ENCODE results near the gene LYST.
"Not testable (repeated sequence)": the region's sequence is repeated elsewhere in the genome, so short reads cannot be mapped to it uniquely, and the experiment has no call there.

The LYST gene, protein sequence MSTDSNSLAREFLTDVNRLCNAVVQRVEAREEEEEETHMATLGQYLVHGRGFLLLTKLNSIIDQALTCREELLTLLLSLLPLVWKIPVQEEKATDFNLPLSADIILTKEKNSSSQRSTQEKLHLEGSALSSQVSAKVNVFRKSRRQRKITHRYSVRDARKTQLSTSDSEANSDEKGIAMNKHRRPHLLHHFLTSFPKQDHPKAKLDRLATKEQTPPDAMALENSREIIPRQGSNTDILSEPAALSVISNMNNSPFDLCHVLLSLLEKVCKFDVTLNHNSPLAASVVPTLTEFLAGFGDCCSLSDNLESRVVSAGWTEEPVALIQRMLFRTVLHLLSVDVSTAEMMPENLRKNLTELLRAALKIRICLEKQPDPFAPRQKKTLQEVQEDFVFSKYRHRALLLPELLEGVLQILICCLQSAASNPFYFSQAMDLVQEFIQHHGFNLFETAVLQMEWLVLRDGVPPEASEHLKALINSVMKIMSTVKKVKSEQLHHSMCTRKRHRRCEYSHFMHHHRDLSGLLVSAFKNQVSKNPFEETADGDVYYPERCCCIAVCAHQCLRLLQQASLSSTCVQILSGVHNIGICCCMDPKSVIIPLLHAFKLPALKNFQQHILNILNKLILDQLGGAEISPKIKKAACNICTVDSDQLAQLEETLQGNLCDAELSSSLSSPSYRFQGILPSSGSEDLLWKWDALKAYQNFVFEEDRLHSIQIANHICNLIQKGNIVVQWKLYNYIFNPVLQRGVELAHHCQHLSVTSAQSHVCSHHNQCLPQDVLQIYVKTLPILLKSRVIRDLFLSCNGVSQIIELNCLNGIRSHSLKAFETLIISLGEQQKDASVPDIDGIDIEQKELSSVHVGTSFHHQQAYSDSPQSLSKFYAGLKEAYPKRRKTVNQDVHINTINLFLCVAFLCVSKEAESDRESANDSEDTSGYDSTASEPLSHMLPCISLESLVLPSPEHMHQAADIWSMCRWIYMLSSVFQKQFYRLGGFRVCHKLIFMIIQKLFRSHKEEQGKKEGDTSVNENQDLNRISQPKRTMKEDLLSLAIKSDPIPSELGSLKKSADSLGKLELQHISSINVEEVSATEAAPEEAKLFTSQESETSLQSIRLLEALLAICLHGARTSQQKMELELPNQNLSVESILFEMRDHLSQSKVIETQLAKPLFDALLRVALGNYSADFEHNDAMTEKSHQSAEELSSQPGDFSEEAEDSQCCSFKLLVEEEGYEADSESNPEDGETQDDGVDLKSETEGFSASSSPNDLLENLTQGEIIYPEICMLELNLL (N-terminal part only)

DNA sequence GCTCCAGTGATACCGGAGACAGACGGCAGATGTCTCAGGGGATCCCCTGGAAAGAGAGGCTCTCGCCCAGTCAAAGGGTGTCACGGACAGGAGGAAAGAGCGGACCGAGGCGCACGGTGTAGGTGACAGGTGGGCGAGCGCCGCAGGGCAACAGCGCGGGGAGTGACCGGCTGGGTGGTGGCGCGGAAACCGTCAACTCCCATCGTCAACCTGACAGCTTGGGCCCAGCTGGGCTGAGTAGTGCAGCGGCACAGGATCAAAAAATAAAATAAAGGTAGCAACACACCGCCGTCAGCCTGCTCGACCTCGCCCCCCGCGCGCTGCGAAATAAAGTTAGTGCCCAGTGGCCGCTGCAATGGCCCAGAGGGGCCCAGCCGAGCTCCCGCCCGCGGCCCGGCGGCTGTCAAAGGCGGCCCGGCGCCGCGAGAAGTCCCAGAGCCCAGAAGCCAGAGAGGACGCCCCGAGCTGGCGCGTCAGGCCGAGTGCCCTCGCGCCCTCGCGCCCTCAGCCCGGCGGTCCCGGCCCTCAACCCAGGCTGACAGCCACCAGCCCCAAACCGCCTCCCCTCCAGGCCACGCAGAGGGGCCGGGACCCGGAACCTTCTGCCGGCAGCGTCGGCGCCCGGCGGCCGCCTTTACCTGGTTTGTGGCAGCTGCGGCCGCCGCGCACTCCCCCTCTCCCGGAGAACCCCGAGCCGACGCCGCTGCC lies at the start of gene LYST:
Gene LYST (minus strand): TSS at position 702 of the 708 bp plus-strand sequence. CDS start 36,489 bp downstream, outside the sequence.
- in situ Hi-C loops (cut with MboI; ENCODE audit: low pct_unique_long_range_greater_than_20kb, low sequenced_read_pairs, unreplicated experiment) = no loop called here
- DNase-seq (ENCODE audit: low spot score) = peak; percentile 58
- TF ChIP-seq, protein P1, sequence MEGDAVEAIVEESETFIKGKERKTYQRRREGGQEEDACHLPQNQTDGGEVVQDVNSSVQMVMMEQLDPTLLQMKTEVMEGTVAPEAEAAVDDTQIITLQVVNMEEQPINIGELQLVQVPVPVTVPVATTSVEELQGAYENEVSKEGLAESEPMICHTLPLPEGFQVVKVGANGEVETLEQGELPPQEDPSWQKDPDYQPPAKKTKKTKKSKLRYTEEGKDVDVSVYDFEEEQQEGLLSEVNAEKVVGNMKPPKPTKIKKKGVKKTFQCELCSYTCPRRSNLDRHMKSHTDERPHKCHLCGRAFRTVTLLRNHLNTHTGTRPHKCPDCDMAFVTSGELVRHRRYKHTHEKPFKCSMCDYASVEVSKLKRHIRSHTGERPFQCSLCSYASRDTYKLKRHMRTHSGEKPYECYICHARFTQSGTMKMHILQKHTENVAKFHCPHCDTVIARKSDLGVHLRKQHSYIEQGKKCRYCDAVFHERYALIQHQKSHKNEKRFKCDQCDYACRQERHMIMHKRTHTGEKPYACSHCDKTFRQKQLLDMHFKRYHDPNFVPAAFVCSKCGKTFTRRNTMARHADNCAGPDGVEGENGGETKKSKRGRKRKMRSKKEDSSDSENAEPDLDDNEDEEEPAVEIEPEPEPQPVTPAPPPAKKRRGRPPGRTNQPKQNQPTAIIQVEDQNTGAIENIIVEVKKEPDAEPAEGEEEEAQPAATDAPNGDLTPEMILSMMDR (IDR thresholded peaks at IDR 0.05; ENCODE audit: extremely low read depth, insufficient read depth, missing control alignments) = peak; percentile 51

DNA sequence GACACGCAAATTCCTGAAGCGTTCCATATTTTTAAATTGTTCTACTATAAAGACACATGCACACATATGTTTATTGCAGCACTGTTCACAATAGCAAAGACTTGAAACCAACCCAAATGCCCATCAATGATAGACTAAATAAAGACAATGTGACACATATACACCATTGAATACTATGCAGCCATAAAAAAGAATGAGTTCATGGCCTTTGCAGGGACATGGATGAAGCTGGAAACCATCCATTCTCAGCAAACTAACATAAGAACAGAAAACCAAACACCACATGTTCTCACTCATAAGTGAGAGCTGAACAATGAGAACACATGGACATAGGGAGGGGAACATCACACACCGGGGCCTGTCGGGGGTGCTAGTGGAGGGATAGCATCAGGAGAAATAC lies 48.8 kb upstream of the LYST start:
- DNase-seq (ENCODE audit: low spot score); in situ Hi-C loops (cut with MboI; ENCODE audit: low pct_unique_long_range_greater_than_20kb, low sequenced_read_pairs, unreplicated experiment): not testable (repeated sequence)

DNA sequence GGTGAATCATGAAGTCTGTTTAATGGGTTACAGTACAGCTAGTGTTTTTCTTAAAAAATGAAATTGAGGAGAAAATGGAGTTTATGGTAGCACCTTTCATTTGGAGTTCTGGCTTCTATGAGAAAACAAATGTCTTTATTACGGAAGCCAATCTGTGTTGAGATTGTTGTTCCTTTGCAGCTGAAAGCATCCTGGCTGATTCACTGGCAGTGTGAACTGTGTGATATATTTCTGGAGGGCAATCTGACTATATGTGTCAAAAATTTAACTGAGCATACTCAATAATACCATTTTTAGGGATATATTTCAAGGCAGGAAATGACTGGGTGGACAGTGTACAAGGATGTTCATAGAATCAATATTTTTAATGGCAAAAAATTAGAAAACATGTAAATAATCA lies 46.6 kb upstream of the LYST start:
- TF ChIP-seq, protein P1 (IDR thresholded peaks at IDR 0.05; ENCODE audit: extremely low read depth, insufficient read depth, missing control alignments) = no peak
- DNase-seq (ENCODE audit: low spot score) = no peak
- in situ Hi-C loops (cut with MboI; ENCODE audit: low pct_unique_long_range_greater_than_20kb, low sequenced_read_pairs, unreplicated experiment) = no loop called here

DNA sequence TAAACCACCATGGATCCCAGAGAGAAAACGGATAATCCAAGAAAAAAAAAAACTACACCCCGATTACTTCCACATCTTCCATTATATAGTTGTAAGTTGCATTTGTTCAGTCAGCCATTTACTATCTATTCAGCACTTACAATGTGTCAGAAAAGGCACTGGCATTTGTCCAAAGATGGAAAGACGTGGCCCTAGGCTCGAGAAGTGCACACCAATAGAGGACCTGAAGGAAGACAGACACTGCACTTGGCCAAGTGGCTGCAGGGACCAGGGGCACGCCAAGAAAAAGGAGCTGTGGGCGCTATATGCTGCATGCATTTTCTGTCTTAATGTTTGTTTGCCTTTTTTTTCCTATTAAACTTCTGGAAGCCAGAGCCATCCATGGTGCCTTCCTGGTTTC lies 45.2 kb upstream of the LYST start:
- DNase-seq (ENCODE audit: low spot score) = no peak
- TF ChIP-seq, protein P1 (IDR thresholded peaks at IDR 0.05; ENCODE audit: extremely low read depth, insufficient read depth, missing control alignments) = no peak
- in situ Hi-C loops (cut with MboI; ENCODE audit: low pct_unique_long_range_greater_than_20kb, low sequenced_read_pairs, unreplicated experiment) = no loop called here

DNA sequence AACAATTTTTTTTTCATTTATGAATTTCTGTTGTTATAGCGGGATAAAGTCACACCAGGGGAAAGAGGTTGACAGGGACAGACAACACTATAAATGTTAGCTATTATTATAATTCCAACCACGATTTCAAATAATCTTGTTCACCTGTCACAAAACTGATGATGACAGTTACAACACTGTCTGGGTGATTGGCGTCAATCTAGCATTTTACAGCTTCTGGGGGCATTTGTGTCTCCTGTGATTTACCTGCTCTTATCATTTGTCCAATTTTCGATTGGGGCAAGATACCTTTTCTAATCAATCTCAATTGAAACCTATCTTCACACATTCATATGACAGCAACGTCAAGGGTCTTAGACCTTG lies 44.6 kb upstream of the LYST start:
- TF ChIP-seq, protein P1 (IDR thresholded peaks at IDR 0.05; ENCODE audit: extremely low read depth, insufficient read depth, missing control alignments) = no peak
- no peak for DNase-seq (ENCODE audit: low spot score)
- in situ Hi-C loops (cut with MboI; ENCODE audit: low pct_unique_long_range_greater_than_20kb, low sequenced_read_pairs, unreplicated experiment) = no loop called here

DNA sequence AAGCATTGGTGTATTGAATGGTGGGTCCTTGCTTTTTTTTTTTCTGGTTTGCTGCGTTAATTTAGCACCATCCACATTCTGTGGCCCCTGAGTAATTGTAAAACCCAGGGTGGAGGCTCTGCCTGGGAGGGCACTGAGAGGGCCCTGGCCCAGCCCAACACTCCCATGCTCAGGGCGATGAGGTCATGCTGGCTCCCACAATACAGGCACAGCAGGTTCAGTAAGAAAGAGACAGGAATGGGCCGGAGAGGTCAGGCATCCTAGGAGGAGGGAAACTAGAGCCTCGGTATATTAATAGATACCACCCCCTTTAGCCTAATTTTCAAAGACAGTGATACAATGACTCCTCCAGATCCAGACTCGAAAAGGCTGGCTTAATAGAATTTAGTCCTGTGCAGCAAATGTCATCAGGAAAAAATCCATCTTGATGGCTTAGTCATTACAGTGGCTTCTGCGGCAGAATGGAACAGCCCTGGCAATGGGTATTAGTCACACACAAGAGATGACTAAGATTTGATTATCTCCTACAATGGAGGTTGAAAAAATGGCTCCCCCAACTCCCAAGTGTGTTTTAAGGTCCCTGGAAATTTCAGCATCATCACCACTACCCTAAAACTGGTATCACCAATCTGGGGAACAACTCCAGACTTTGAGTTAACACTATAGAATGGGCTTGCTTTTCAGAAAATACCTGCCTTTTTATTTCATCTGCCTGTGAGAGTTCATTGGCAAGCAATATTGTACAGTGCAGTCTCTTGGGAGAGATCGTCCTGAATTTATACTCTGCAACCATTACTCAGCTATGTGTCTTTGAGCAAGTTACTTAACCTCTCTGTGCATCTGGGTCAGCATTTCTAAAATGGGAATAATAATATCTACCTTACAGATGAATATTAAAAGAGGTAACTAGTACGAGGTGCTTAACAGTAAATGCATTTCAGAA lies 43.9 kb upstream of the LYST start:
- DNase-seq (ENCODE audit: low spot score) = peak; percentile 31
- in situ Hi-C loops (cut with MboI; ENCODE audit: low pct_unique_long_range_greater_than_20kb, low sequenced_read_pairs, unreplicated experiment) = no loop called here
- TF ChIP-seq, protein P1 (IDR thresholded peaks at IDR 0.05; ENCODE audit: extremely low read depth, insufficient read depth, missing control alignments) = no peak
